Measurements from ENCODE around the gene DFFB.

GRCh38 chr1:3874736-3875135 lies 17.5 kb downstream of the DFFB start:
- TF ChIP-seq CTCF (tag by site-specific recombination; IDR thresholded peaks at IDR 0.05) (no peak), ZNF23 (tag by site-specific recombination; IDR thresholded peaks at IDR 0.05; ENCODE audit: borderline replicate concordance) (no peak), ZNF555 (tag by site-specific recombination; conservative IDR thresholded peaks at IDR 0.05) (no peak), ZSCAN16 (tag by site-specific recombination; IDR thresholded peaks at IDR 0.05) (no peak), ZNF398 (tag by site-specific recombination; IDR thresholded peaks at IDR 0.05) (no peak), ZNF311 (tag by site-specific recombination; IDR thresholded peaks at IDR 0.05; ENCODE audit: borderline replicate concordance) (no peak), ATF2 (tag by site-specific recombination; IDR thresholded peaks at IDR 0.05; ENCODE audit: low read depth) (no peak), ZNF785 (tag by site-specific recombination; IDR thresholded peaks at IDR 0.05) (no peak), ZNF501 (tag by site-specific recombination; IDR thresholded peaks at IDR 0.05) (no peak), AEBP2 (tag by site-specific recombination; IDR thresholded peaks at IDR 0.05; ENCODE audit: borderline replicate concordance) (no peak), ZBTB1 (tag by site-specific recombination; IDR thresholded peaks at IDR 0.05) (no peak), ZNF302 (tag by site-specific recombination; IDR thresholded peaks at IDR 0.05; ENCODE audit: low read depth) (no peak), ZNF660 (tag by site-specific recombination; IDR thresholded peaks at IDR 0.05) (no peak), ZNF274 (IDR thresholded peaks at IDR 0.05; ENCODE audit: low read length) (no peak), ZNF274 (tag by site-specific recombination; IDR thresholded peaks at IDR 0.05; ENCODE audit: borderline replicate concordance) (no peak)

Measured in HEK293 (cell line).